Immature natural killer cell (primary cell): Measurements from ENCODE around the gene FUT7. TPM values are rescaled to one million over a fixed set of nuclear protein-coding genes. Genes with fewer than 3 reads are reported as not detected.

Source experiments
- DNase-seq, 3 donors: peaks; one replicate each; pipeline ENCODE4 v3.0.0; 2022; ENCODE audit warnings: mixed read lengths in 1 of 3
- H3K27ac Mint-ChIP-seq, 6 donors: one replicate each; pipeline ENCODE4 v1.8.0; 2020; ENCODE audit warnings: mixed read lengths in 6 of 6, mild to moderate bottlenecking in 5 of 6, inconsistent platforms in 4 of 6, moderate library complexity in 3 of 6
- H3K27me3 Mint-ChIP-seq, 3 donors: one replicate each; pipeline ENCODE4 v1.8.0; 2020 to 2021; ENCODE audit warnings: low read depth in 3 of 3, mild to moderate bottlenecking in 3 of 3, mixed read lengths in 3 of 3, moderate library complexity in 3 of 3, inconsistent platforms in 1 of 3
- H3K36me3 Mint-ChIP-seq, 3 donors: one replicate each; pipeline ENCODE4 v1.8.0; 2020; ENCODE audit warnings: mixed read lengths in 3 of 3, inconsistent platforms in 2 of 3, mild to moderate bottlenecking in 2 of 3
- H3K4me1 Mint-ChIP-seq, 2 donors: one replicate each; pipeline ENCODE4 v1.8.0; 2020; ENCODE audit warnings: inconsistent platforms in 2 of 2, mild to moderate bottlenecking in 2 of 2, mixed read lengths in 2 of 2, moderate library complexity in 1 of 2
- H3K4me3 Mint-ChIP-seq, 5 donors: one replicate each; pipeline ENCODE4 v1.8.0; 2020; ENCODE audit warnings: mild to moderate bottlenecking in 5 of 5, mixed read lengths in 5 of 5, inconsistent platforms in 3 of 5, moderate library complexity in 3 of 5
- H3K9me3 Mint-ChIP-seq, 6 donors: one replicate each; pipeline ENCODE4 v1.8.0; 2020; ENCODE audit warnings: mild to moderate bottlenecking in 6 of 6, mixed read lengths in 6 of 6, inconsistent platforms in 4 of 6, moderate library complexity in 3 of 6
- polyA plus RNA-seq, 3 donors: library from polyadenylated mRNA; unstranded; fragments of 300-500 nt; fragmentation: Illumina TruSeq; gene quantifications; one replicate each; pipeline ENCODE4 v1.2.3, GENCODE V29; 2021

FUT7 gene
- polyA plus RNA-seq, 3 donors from 2014 or later, result 20.6 to 33.0 (median 25.6) TPM

DNA sequence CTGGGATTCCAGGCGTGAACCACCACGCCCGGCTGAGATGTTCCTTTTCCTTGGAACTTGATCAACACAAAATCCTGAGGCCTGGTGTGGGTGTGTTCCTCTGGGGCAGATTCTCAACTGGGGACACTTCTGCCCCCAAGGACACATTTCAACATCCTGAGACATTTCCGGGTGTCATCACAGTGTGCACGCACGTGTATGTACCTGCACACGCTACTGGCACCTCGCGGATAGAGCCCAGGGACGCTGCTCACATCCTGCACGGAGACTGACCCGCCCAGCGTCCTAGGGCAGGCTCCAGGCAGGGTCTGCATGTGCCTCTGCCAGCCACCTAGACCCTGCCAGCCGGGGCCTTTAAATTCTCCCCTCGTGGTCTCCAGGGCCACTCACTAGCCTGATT is 30.5 kb upstream of the FUT7 start:
- no peaks in the 10 kb centered on the region for H3K9me3 Mint-ChIP-seq
- no peak overlapping the region for H3K27ac Mint-ChIP-seq
- no peaks in the 10 kb centered on the region for H3K4me1 Mint-ChIP-seq
- H3K36me3 Mint-ChIP-seq, result no peaks in the 10 kb centered on the region
- DNase-seq, result no peak
- H3K4me3 Mint-ChIP-seq, result no peak overlapping the region
- peaks cover 0 to 5% (median 2%) of the 10 kb centered on the region in 3 donors for H3K27me3 Mint-ChIP-seq

- H3K4me3 Mint-ChIP-seq, result no peak overlapping the region
- no peaks in the 10 kb centered on the region for H3K9me3 Mint-ChIP-seq
- no peaks in the 10 kb centered on the region for H3K36me3 Mint-ChIP-seq
- DNase-seq, result no peak
- H3K27ac Mint-ChIP-seq, result no peak overlapping the region
- peaks cover 0 to 4% (median 2%) of the 10 kb centered on the region in 3 donors for H3K27me3 Mint-ChIP-seq
- no peaks in the 10 kb centered on the region for H3K4me1 Mint-ChIP-seq
Observed at GRCh38 chr9:137058521-137059234, 26.8 kb upstream of the FUT7 start.

DNA sequence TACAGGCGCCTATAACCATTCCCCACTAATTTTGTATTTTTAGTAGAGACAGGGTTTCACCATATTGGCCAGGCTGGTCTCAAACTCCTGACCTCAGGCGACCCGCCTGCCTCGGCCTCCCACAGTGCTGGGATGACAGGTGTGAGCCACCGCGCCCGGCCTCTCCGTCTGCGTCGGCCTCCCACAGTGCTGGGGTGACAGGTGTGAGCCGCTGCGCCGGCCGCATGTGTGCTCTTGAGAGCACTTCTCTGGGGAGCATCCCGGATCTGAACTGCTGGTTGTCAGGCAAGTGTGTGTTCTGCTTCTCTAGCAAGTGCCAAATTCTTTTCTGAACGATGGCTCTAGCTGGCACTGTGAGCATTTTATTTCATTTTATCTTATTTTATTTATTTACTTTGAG is 25.7 kb upstream of the FUT7 start:
- H3K36me3 Mint-ChIP-seq, result no peaks in the 10 kb centered on the region
- no peaks in the 10 kb centered on the region for H3K9me3 Mint-ChIP-seq
- no peak overlapping the region for H3K27ac Mint-ChIP-seq
- no peak for DNase-seq
- no peaks in the 10 kb centered on the region for H3K4me1 Mint-ChIP-seq
- no peak overlapping the region for H3K4me3 Mint-ChIP-seq
- peaks cover 2 to 5% (median 2%) of the 10 kb centered on the region in 3 donors for H3K27me3 Mint-ChIP-seq

- DNase-seq, result no peak
- Mint-ChIP-seq H3K36me3 (no peaks in the 10 kb centered on the region), H3K27ac (no peak overlapping the region), H3K4me1 (no peaks in the 10 kb centered on the region), H3K4me3 (no peak overlapping the region), H3K9me3 (no peaks in the 10 kb centered on the region), H3K27me3 (peaks cover 2 to 10% (median 4%) of the 10 kb centered on the region in 3 donors)
Observed at GRCh38 chr9:137056739-137057415, 25.0 kb upstream of the FUT7 start.

- H3K36me3 Mint-ChIP-seq, result no peaks in the 10 kb centered on the region
- peaks cover 4 to 11% (median 5%) of the 10 kb centered on the region in 3 donors for H3K27me3 Mint-ChIP-seq
- no peak for DNase-seq
- no peaks in the 10 kb centered on the region for H3K4me1 Mint-ChIP-seq
- no peak overlapping the region for H3K27ac Mint-ChIP-seq
- no peak overlapping the region for H3K4me3 Mint-ChIP-seq
- H3K9me3 Mint-ChIP-seq, result no peaks in the 10 kb centered on the region
Observed at GRCh38 chr9:137055385-137056364, 23.8 kb upstream of the FUT7 start.

DNA sequence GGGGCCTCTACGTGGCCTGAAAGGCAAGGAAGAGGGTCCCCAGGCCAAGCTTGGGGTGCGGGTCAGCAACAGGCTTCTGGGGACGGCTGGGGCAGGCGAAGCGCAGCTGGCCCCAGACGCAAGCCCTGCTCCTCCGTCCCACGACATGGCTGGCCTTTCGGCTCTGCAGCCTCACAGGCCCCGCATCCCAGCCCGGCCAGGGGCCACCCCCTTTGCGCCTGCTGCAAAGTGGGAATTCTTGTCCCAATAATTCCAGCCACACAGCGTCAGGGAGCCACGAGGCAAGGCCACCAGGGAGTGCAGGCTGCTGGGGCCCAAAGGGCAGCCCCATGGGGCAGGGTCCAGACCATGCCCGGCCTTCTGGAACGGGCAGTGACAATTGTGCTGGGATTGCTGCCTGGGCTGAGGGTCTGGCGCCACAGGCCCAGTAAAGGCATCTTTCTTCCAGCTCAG is 23.1 kb upstream of the FUT7 start:
- Mint-ChIP-seq H3K27ac (no peak overlapping the region), H3K4me1 (no peaks in the 10 kb centered on the region), H3K4me3 (no peak overlapping the region), H3K27me3 (peaks cover 5 to 13% (median 5%) of the 10 kb centered on the region in 3 donors), H3K9me3 (no peaks in the 10 kb centered on the region), H3K36me3 (no peaks in the 10 kb centered on the region)
- DNase-seq, result no peak

DNA sequence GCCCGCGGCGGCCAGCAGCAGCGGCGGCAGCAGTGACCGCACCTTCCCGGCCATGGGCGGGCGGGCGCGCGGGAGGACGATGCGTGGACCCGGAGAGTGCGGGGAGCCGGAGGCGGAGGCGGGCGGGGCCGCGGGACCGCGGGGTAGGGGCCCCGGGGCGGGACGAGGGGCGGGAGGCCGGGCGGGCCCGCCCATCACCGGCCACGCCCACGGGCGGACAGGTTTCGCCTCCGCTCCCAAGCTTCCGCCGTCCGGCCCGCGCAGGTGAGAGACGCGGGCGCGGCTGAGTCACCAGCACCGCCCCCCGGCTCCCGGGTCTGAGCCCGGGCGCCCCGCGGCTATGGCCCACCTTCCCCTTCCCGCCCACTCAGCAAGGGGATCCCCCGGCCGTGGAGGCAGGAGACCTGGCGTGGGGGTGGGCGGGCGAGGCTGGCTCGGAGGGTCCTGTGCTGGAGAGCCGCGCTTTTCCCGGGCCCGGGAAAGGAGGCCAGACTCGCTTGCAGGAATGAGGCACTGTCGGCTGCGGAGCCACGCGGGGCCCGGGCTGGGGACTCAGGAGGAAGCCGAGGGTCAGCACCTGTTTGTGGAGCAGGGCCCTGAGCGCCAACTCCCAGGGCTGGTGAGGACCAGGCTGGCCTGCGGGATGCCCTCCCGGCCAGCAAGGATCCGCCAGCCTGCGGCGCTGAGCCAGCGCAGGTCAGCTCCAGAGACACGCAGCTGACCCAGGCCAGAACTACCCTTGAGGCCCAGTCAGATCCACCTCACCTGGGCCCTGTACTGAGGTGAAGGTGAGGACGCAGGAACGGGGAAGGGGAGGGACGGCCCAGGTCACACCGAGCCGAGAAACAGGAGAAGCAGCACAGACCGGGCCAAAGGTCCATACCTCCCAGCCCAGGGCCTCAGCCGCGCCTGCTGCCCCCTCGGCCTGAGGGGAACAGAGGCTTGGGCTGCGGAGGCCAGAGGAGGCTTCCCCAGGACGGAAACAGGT is 22.4 kb upstream of the FUT7 start, which contains the start of gene ENTPD2:
ENTPD2 (minus strand) TSS at position 118 of the 988 bp plus-strand sequence; CDS start at position 54, 64 bp downstream.
- Mint-ChIP-seq H3K27ac (no peak within 1 kb of the TSS), H3K4me3 (no peak within 1 kb of the TSS), H3K9me3 (no peaks in the 10 kb centered on the region), H3K36me3 (no peaks in the 10 kb centered on the region), H3K4me1 (no peaks in the 10 kb centered on the region), H3K27me3 (peaks cover 8 to 13% (median 11%) of the 10 kb centered on the region in 3 donors)
- DNase-seq, result no peak

- Mint-ChIP-seq H3K27ac (no peak overlapping the region), H3K4me3 (no peak overlapping the region), H3K4me1 (no peaks in the 10 kb centered on the region), H3K9me3 (no peaks in the 10 kb centered on the region), H3K27me3 (peaks cover 8 to 12% (median 11%) of the 10 kb centered on the region in 3 donors), H3K36me3 (no peaks in the 10 kb centered on the region)
- DNase-seq, result no peak
Observed at GRCh38 chr9:137052998-137053943, 21.4 kb upstream of the FUT7 start.

- Mint-ChIP-seq H3K27me3 (peaks cover 8 to 16% (median 14%) of the 10 kb centered on the region in 3 donors), H3K4me3 (no peak overlapping the region), H3K9me3 (no peaks in the 10 kb centered on the region), H3K27ac (no peak overlapping the region), H3K4me1 (no peaks in the 10 kb centered on the region), H3K36me3 (no peaks in the 10 kb centered on the region)
- DNase-seq, result no peak
Observed at GRCh38 chr9:137052293-137052692, 20.4 kb upstream of the FUT7 start.

DNA sequence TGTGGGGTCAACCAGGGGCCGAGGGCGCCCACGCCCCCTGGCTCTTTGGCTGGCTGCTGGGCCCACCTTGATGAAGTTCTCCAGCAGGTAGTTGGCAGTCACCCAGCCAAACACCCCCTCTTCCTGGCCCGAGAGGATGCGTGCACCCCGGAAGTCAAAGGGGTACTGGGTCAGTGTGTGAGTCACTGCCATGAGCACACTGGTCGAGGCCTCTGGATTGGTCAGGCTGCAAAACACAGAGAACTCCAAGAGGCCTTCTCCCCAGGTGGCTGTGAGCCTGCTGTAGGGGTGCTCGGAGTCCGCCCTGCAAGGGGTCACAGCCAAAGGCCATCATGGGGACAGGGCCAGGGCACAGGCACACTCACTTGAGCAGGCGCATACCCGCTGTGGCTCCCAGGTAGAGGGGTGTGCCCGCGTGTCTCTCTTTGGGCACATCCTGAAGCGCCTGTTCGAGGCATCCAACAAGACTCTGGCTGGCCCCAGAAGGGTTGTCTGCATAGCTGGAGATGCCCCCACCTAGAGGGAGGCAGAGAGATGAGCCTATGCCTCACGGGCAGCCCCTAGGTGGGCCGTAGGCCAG is 19.3 kb upstream of the FUT7 start:
- no peak overlapping the region for H3K4me3 Mint-ChIP-seq
- H3K36me3 Mint-ChIP-seq, result no peaks in the 10 kb centered on the region
- no peak for DNase-seq
- peaks cover 16 to 22% (median 18%) of the 10 kb centered on the region in 3 donors for H3K27me3 Mint-ChIP-seq
- no peak overlapping the region for H3K27ac Mint-ChIP-seq
- no peaks in the 10 kb centered on the region for H3K9me3 Mint-ChIP-seq
- H3K4me1 Mint-ChIP-seq, result peaks cover 0 to 3% of the 10 kb centered on the region in 2 donors

- Mint-ChIP-seq H3K4me3 (no peak overlapping the region), H3K36me3 (no peaks in the 10 kb centered on the region), H3K4me1 (peaks cover 0 to 3% of the 10 kb centered on the region in 2 donors), H3K27ac (no peak overlapping the region), H3K27me3 (peaks cover 16 to 22% (median 16%) of the 10 kb centered on the region in 3 donors), H3K9me3 (no peaks in the 10 kb centered on the region)
- DNase-seq, result no peak
Observed at GRCh38 chr9:137050570-137050969, 18.7 kb upstream of the FUT7 start.
